GM18907 (cell line): Measurements from ENCODE around the gene KIAA0513.
"Not testable (repeated sequence)": the region's sequence is repeated elsewhere in the genome, so short reads cannot be mapped to it uniquely, and the experiment has no call there.

Experiments
- ATAC-seq: cut with Tn5 transposase; IDR thresholded peaks from one replicate; pipeline ENCODE4 v1.9.1; 2021; ENCODE audit warnings: mild to moderate bottlenecking, moderate library complexity; ENCODE audit not compliant: unreplicated experiment

KIAA0513 gene

DNA sequence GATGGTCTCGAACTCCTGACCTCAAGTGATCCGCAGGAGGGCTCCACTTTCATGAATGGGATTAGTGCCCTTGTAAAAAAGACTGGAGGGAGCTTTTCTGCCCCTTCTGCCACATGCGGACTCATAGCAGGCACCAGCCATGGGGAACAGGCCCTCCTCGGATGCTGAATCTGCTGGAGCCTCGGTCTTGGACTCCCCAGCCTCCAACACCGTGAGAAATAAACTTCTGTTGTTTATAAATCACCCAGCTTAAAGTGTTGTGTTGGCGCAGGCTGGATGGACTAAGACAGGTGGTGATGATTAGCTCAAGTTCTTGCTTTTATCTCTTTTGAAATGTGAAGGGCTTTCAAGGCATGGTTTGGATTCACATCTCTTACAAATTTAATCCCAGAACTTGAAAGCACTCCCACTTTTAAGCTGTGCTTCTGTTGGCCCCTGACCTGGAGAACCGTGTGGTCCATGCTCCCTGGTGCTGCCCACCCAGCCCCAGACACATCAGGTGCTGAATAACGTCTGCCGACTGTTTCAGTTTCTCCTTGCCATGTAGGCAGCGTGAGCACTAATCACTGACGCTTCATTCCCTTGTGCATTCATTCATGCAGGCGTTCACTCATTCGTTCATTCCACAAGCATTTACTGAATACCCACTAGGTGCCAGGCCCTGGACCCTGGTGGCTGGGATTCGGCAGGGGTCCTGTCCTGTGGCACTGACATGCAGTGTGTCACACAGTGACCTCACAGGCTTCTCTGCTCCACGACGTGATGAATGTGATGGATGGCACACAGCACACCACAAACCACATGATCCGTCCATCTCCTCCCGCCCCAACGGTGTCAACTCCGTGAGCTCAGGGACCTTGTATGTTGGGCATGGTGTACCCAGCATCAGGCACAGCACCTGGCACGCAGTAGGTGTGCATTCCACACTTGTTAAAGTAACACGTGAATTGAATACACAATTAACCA, 75.8 kb downstream of the KIAA0513 start:
- ATAC-seq: no peak

GRCh38 chr16:85104147-85104546, 76.6 kb downstream of the KIAA0513 start:
- ATAC-seq: no peak

DNA sequence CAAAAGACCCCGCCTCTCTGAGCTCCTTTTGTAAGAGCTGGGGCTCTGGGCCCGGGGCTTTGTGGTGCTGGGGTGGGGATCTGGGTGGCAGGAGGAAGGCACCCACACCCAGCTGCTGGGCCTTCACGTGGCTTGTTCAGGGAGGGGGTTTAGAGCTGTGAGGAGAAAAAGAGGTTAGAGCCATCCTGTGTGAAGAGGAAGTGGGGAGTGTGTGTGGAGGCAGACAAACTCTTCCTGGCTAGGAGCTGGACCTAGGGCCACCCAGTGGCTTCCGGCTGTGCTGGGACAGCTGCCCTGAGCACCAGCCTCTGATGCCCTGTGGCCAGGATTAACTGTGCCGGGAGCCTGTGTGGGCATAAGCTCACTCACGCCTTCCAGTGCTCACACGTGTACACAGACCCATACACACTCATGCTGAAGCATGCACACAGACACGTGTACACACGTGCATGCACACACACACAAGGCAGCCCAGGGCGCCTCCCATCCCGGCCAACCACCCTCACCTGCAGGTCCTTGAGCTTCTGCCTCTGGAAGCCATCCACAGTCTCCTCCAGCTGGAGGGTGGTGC, 77.3 kb downstream of the KIAA0513 start:
- peak; percentile 59 for ATAC-seq

GRCh38 chr16:85105475-85105874, 77.9 kb downstream of the KIAA0513 start:
- ATAC-seq: no peak

DNA sequence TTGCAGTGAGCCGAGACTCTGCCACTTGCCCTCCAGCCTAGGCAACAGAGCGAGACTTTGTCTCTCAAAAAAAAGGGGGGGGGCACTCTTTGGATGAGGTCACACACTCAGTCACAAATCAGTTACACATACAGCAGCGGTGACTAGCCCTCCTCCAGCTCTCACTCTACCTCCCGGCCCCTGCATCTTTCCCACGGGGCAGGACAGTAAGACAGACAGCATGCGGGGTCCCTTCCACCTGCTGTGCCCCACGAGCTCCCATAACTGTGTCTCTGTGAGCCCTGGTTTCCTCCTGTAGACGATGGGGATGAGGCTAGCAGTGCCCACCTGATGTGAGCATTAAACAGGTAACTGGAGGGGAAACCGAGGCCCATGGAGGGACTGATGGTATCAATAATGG, 79.5 kb downstream of the KIAA0513 start:
- no peak for ATAC-seq

DNA sequence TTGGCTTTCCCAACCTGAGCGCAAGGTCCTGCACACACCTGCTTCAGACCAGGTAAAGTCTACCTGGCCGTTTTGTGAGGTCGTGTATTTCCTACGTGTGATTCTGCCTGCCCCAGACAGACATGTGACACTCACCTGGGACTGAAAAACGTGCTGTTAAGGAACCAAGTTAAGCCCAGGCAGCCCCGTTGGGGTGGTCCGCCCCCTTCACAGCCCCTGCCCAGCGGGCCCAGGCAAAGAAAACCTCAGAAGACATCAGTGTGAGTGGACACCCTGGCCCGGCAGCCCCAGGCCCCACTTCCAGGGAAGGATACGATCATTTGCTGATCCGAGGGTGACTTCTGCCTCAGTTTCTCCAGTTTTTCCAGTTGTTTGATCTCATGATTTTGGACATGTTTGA, 79.9 kb downstream of the KIAA0513 start:
- ATAC-seq: no peak

DNA sequence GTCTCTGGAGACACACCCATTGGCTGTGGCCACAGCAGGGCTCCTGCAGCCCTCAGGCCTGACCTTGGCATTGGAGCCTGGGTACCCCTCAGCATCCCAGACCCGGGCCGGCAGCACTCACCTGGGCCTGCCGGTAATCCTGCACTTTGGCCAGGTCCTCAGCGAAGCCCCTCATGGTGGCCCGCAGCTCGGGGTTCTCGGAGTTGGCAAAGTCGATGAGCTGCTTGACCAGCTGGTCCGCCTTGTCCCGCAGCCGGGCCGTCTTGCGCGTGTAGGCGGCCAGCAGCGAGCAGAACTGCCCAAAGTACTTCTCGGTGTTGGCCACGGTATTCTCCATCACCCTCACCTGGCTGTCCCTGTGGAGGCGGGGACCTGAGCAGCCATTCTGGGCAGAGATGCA, 82.5 kb downstream of the KIAA0513 start:
- no peak for ATAC-seq

DNA sequence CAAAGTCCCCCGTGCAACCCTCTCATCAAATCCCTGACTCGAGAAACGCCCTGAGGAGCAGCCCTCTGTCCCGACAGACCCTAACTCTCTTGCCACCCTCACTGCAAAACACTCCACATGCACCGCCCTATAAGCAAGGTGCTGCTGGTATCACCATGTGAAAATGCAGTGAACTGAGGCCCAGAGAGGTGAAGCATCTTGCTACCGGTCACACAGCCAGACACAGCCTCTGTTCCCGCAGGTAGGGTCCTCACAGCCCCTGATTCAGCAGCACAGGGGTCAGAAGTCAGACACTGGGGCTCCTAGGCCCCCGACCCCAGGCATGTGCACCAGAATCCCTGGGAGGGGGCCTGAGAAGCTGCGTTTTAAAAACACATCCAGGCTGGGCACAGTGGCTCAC, 83.6 kb downstream of the KIAA0513 start:
- ATAC-seq: no peak

DNA sequence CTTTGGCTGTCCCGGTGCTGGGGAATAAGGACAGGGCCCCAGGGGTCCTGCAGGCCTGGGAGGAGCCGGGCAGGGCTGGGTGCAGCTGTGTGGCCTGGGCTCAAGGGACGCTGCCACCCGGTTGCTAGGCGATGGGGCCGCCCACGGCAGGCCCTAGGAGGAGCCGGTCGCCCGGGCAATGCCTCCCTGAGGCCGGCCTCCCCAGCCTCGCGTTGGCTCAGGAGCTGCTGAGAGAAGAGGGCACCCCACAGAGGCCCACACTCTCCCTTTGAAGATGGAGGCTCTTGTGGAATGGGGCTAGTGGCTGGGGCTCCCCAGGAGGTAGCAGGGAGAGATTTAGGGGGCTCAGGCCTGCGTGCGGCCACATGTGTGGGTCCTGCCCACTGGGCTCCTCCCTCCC, 84.8 kb downstream of the KIAA0513 start, which contains the start of gene CIBAR2:
Gene CIBAR2, minus strand, starts transcription at position 109 of the 400 bp plus-strand sequence. CDS start 120 bp downstream, outside the sequence.
- no peak for ATAC-seq

DNA sequence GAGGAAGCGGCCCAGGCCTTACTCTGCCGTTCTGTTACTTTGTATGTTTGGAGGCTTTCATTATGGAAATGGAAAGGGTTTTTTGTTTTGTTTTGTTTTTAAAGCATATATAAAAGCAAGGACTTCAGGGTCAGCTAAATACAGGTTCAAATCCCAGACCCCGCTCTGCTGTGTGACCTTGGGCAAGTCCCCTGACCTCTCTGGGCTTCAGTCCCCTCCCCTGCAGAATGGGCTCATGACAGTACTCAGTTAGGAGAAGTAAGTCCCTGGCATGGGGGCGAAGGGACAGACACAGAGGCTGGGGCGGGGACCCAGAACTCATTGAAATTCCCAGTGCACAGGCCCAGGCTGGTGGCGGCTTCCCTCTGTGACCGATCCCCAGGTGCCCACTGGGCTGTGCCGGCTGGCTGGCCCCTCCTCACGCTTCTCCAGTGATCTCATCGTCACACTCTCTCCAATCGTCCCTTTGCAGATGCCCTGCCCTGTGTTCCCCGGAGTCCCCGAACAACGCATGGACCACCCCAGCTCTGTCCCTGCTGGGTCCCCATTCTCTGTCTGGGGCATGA, 85.7 kb downstream of the KIAA0513 start:
- no peak for ATAC-seq

DNA sequence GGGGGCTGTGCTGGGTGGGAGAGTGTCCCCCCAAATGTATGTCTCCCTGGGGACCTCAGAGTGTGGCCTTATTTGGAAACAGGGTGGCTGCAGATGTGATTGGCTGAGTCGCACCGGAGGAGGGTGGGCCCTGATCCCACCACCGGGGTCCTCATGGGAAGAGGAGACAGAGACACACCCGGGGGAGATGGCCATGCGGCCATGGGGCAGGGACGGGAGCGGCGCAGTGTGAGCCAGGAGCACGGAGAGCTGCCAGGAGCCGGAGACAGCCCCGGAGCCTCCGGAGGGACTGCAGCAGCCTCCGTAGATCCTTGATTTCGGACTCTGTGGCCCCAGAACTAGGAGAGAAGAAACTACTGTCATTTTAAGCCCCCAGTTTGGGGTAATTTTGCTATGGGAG, 86.3 kb downstream of the KIAA0513 start:
- no peak for ATAC-seq

- peak; percentile 69 for ATAC-seq
Observed at GRCh38 chr16:85114909-85115567, 87.4 kb downstream of the KIAA0513 start.

DNA sequence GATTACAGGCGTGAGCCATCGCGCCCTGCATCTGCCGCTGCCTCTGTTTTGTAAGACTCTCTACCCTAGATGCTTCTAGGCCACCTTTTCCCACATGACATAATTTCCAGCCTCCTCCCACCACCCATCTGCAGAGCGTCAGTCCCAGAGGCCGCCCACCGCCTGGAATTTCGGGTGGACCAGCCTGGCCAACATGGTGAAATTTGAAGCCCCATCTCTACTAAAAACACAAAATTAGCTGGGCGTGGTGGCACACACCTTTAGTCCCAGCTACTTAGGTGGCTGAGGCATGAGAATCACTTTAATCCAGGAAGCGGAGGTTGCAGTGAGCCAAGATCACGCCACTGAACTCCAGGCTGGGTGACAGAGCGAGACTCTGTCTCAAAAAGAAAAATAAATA, 89.8 kb downstream of the KIAA0513 start:
- no peak for ATAC-seq

GRCh38 chr16:85120006-85120340, 92.4 kb downstream of the KIAA0513 start:
- ATAC-seq: no peak

DNA sequence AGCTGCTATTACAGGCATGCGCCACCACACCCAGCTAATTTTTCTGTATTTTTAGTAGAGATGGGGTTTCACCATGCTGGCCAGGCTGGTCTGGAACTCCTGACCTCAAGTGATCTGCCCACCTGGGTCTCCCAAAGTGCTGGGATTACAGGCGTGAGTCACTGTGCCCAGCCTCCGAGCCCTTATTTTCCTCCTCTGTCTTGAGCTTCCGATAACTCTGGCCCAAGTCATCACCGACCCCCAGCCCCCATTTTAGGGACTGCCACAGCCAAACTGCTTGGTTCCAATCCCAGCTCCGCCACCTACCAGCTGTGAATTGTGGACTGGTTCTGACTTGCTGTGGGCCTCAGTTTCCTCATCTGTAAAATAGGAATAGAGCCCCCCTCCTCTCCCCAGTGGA, 95.8 kb downstream of the KIAA0513 start:
- not testable (repeated sequence) for ATAC-seq

DNA sequence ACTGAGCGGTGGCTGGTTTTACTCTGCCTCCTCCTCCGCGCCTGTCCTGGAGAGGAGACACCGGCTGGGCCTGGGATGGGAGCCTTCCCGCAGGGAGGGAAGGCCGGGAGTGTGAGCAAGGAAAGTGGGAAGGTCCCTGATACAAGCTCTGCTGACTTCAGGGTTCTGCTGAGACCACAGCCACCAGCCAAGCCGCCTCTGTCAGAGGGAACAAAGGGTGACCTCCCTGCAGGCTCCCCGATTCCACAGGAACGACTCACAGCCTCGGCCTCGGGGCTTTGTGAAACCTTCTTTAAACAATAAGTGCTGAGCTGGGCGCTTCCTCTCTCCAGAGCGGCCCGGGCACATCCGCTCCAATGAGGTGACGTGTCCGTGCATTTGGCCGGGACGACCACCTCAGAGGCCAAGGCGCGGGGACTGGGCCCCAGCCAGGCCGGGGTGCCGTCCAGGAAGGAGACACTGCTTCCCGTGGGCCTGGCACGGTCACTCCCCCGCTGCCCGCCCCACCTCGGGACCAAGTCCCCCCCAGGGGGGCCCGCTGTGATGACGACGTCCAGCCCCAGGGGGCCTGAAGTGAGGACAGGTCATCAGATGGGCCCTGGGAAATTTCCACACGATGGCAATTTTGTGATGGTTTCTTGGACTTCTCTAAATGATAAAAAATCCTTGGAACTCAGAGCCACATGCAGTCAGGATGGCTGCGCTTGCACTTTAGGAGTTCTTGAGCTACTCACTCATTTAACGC, 96.5 kb downstream of the KIAA0513 start:
- ATAC-seq: no peak

- ATAC-seq: no peak
Observed at GRCh38 chr16:85124636-85125346, 97.2 kb downstream of the KIAA0513 start.

DNA sequence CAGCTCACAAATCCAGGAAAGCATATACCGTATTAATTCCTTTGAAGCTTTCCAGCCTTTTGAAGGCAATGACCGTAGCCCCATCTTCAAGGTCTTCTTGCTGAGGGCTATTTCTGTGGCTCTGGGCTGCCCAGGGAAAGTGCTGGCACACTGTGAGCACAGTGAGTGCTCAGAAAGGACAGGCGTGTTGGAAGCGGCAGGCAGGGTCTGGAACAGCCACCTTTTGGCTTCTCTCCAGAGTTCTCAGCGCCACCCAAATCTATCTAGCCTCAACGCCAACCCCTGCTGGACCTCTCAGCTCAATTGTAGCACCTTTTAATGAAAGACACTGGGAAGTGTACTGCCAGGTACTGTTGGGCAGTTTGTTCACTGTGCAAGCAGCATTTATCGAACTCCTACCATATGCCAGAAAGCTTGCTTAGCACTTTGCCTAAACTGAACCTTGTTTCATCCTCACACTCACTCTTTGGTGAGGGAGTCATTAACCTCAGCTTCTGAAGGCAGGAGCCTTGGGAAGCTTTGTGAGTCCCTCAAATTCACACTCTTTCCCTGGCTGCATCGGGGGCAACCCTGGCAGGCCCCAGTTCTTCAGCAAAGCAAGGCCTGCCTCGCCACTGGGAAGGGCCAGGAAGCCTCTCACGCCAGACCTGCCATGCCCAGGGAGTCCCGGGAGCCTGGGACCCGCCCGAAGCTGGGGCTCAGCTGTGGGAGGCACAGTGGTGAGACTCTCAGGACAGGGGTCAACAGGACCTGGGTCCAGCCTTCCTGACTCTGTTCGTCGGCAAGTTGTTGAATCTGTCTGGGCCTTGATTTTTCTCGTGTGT, 98.2 kb downstream of the KIAA0513 start:
- ATAC-seq: no peak

- no peak for ATAC-seq
Observed at GRCh38 chr16:85126394-85126704, 98.8 kb downstream of the KIAA0513 start.
